Neuronal stem cell (in vitro differentiated cells): ENCODE data around the gene SMYD4.

Experiments used
- DNase-seq: peaks from one replicate; pipeline ENCODE4 v3.0.0-alpha.2; 2013; ENCODE audit warnings: low spot score
- H2AFZ ChIP-seq: one replicate; pipeline ENCODE4 v1.6.1; 2013; ENCODE audit warnings: mild to moderate bottlenecking, low read length, inconsistent platforms
- H2AK5ac ChIP-seq: 2 replicates; pipeline ENCODE4 v1.6.1; 2013; ENCODE audit warnings: low read depth, mild to moderate bottlenecking, inconsistent platforms, low read length, moderate library complexity, mixed read lengths
- H2BK120ac ChIP-seq: 2 replicates; pipeline ENCODE4 v1.6.1; 2013; ENCODE audit warnings: low read depth, mild to moderate bottlenecking, inconsistent platforms, low read length, moderate library complexity, mixed read lengths
- H2BK12ac ChIP-seq: one replicate; pipeline ENCODE4 v1.6.1; 2013; ENCODE audit warnings: low read length, inconsistent platforms
- H2BK15ac ChIP-seq: 2 replicates; pipeline ENCODE4 v1.6.1; 2013; ENCODE audit warnings: mild to moderate bottlenecking, low read length, inconsistent platforms, mixed read lengths
- H2BK5ac ChIP-seq: one replicate; pipeline ENCODE4 v1.6.1; 2013; ENCODE audit warnings: inconsistent platforms, mild to moderate bottlenecking, low read length, moderate library complexity
- H3K14ac ChIP-seq: one replicate; pipeline ENCODE4 v1.6.1; 2013; ENCODE audit warnings: low read length, inconsistent platforms
- H3K18ac ChIP-seq: 2 replicates; pipeline ENCODE4 v1.6.1; 2013; ENCODE audit warnings: low read length, inconsistent platforms
- H3K23ac ChIP-seq: 2 replicates; pipeline ENCODE4 v1.6.1; 2013; ENCODE audit warnings: low read depth, mild to moderate bottlenecking, mixed read lengths, low read length, inconsistent platforms; ENCODE audit not compliant: poor library complexity
- H3K27ac ChIP-seq: replicated peaks from 3 replicates; pipeline ENCODE4 v1.5.1; 2013; ENCODE audit warnings: low read length, inconsistent platforms
- H3K27me3 ChIP-seq, 3 experiments: 2 replicates each; pipeline ENCODE4 v1.6.1; 2013; ENCODE audit warnings: low read length in 3 of 3, mild to moderate bottlenecking in 2 of 3, inconsistent platforms in 1 of 3, low read depth in 1 of 3, mixed read lengths in 1 of 3, moderate library complexity in 1 of 3; ENCODE audit not compliant: control insufficient read depth in 3 of 3, insufficient read depth in 3 of 3
- H3K36me3 ChIP-seq, 2 donors: replicated peaks in 1 of 2; 2 replicates each; pipeline ENCODE4 v1.6.1; 2013; ENCODE audit warnings: low read length in 2 of 2; ENCODE audit not compliant: control insufficient read depth in 2 of 2, insufficient read depth in 2 of 2
- H3K4ac ChIP-seq: 2 replicates; pipeline ENCODE4 v1.6.1; 2013; ENCODE audit warnings: inconsistent platforms, mild to moderate bottlenecking, low read length, moderate library complexity
- H3K4me1 ChIP-seq, 2 donors: 1 replicate in 1 of 2; 2 replicates in 1 of 2; pipeline ENCODE4 v1.6.1; 2013; ENCODE audit warnings: low read length in 2 of 2, low read depth in 1 of 2; ENCODE audit not compliant: control insufficient read depth in 2 of 2, insufficient read depth in 1 of 2
- H3K4me2 ChIP-seq: one replicate; pipeline ENCODE4 v1.6.1; 2013; ENCODE audit warnings: mild to moderate bottlenecking, low read length, inconsistent platforms; ENCODE audit not compliant: insufficient read depth, poor library complexity, severe bottlenecking
- H3K4me3 ChIP-seq, 2 donors: 2 replicates each; pipeline ENCODE4 v1.5.1; 2013; ENCODE audit warnings: low read length in 2 of 2, mild to moderate bottlenecking in 2 of 2, inconsistent platforms in 1 of 2, moderate library complexity in 1 of 2
- H3K79me1 ChIP-seq: one replicate; pipeline ENCODE4 v1.6.1; 2013; ENCODE audit warnings: low read depth, mild to moderate bottlenecking, inconsistent platforms, low read length, moderate library complexity
- H3K9ac ChIP-seq: one replicate; pipeline ENCODE4 v1.6.1; 2013; ENCODE audit warnings: mild to moderate bottlenecking, low read depth, low read length, inconsistent platforms; ENCODE audit not compliant: poor library complexity
- H3K9me3 ChIP-seq, 2 donors: replicated peaks in 1 of 2; 2 replicates each; pipeline versions ENCODE3 to v1.6.1; 2013; ENCODE audit warnings: low read length in 2 of 2, mild to moderate bottlenecking in 2 of 2, inconsistent platforms in 1 of 2, low read depth in 1 of 2, mixed read lengths in 1 of 2, moderate library complexity in 1 of 2; ENCODE audit not compliant: control insufficient read depth in 2 of 2, insufficient read depth in 1 of 2
- H4K8ac ChIP-seq: one replicate; pipeline ENCODE4 v1.6.1; 2013; ENCODE audit warnings: low read depth, mild to moderate bottlenecking, inconsistent platforms, low read length, moderate library complexity
- H4K91ac ChIP-seq: one replicate; pipeline ENCODE4 v1.6.1; 2013; ENCODE audit warnings: low read length, low read depth, mild to moderate bottlenecking, inconsistent platforms; ENCODE audit not compliant: poor library complexity
- WGBS, 2 donors: extraction: QIAGEN DNeasy Blood & Tissue Kit; methylation state at CpG; one replicate each; pipeline ENCODE4 v1.1.7; 2013; ENCODE audit warnings: missing lambda C conversion rate in 2 of 2, mixed read lengths in 1 of 2; ENCODE audit not compliant: insufficient read length in 2 of 2, insufficient replicate concordance in 1 of 2; ENCODE audit errors: extremely low coverage in 2 of 2; 5-methylcytosine and 5-hydroxymethylcytosine counted together

Gene SMYD4

GRCh38 chr17:1873418-1873817, 43.7 kb upstream of the SMYD4 start:
- DNase-seq: no peak

GRCh38 chr17:1872976-1873375, 43.3 kb upstream of the SMYD4 start:
- Histone ChIP-seq H2AK5ac (no peak overlapping the region), H3K9ac (no peak overlapping the region), H3K79me1 (peaks cover 2% of the 10 kb centered on the region), H3K27me3 (no peaks in the 10 kb centered on the region), H3K4me1 (no peaks in the 10 kb centered on the region), H3K23ac (no peak overlapping the region), H3K18ac (no peak overlapping the region), H3K14ac (no peak overlapping the region), H4K8ac (no peak overlapping the region), H2BK12ac (no peak overlapping the region), H3K4me2 (no peak overlapping the region), H3K4ac (no peak overlapping the region), H2AFZ (no peak overlapping the region), H2BK15ac (no peak overlapping the region), H4K91ac (no peak overlapping the region), H3K4me3 (no peak overlapping the region), H2BK5ac (no peak overlapping the region), H3K27ac (no peak overlapping the region), H3K9me3 (no peaks in the 10 kb centered on the region), H2BK120ac (no peak overlapping the region), H3K36me3 (peaks cover 27 to 97% of the 10 kb centered on the region in 2 donors)
- DNase-seq: no peak
- no CpG with 5 or more reads among the region's 4 CpGs for WGBS, 2 donors

More at GRCh38 chr17:1873418-1873817, 43.7 kb upstream of the SMYD4 start:
- Histone ChIP-seq H3K14ac (no peak overlapping the region), H3K23ac (no peak overlapping the region), H3K9ac (no peak overlapping the region), H3K4me2 (no peak overlapping the region), H3K36me3 (peaks cover 29 to 97% of the 10 kb centered on the region in 2 donors), H3K27ac (no peak overlapping the region), H3K79me1 (peaks cover 2% of the 10 kb centered on the region), H2BK5ac (no peak overlapping the region), H2BK120ac (no peak overlapping the region), H2BK15ac (no peak overlapping the region), H3K4ac (no peak overlapping the region), H3K4me3 (no peak overlapping the region), H3K18ac (no peak overlapping the region), H2AK5ac (no peak overlapping the region), H2BK12ac (no peak overlapping the region), H3K9me3 (no peaks in the 10 kb centered on the region), H4K91ac (no peak overlapping the region), H2AFZ (no peak overlapping the region), H4K8ac (no peak overlapping the region), H3K4me1 (no peaks in the 10 kb centered on the region), H3K27me3 (no peaks in the 10 kb centered on the region)
- no CpG with 5 or more reads among the region's 9 CpGs for WGBS, 2 donors

- no peak overlapping the region for H2AK5ac ChIP-seq
- H2BK12ac ChIP-seq: no peak overlapping the region
- no peak overlapping the region for H2BK120ac ChIP-seq
- H2BK5ac ChIP-seq: no peak overlapping the region
- H2AFZ ChIP-seq: no peak overlapping the region
- H3K36me3 ChIP-seq: peaks cover 26 to 97% of the 10 kb centered on the region in 2 donors
- no peaks in the 10 kb centered on the region for H3K27me3 ChIP-seq
- no peak for DNase-seq
- no peak overlapping the region for H2BK15ac ChIP-seq
- WGBS, 2 donors: no CpG with 5 or more reads among the region's 12 CpGs
- H3K79me1 ChIP-seq: peaks cover 2% of the 10 kb centered on the region
- H3K4ac ChIP-seq: no peak overlapping the region
- no peak overlapping the region for H4K91ac ChIP-seq
- H3K4me2 ChIP-seq: no peak overlapping the region
- H3K9ac ChIP-seq: no peak overlapping the region
- no peak overlapping the region for H3K27ac ChIP-seq
- H3K18ac ChIP-seq: no peak overlapping the region
- no peak overlapping the region for H3K4me3 ChIP-seq
- no peak overlapping the region for H4K8ac ChIP-seq
- no peaks in the 10 kb centered on the region for H3K9me3 ChIP-seq
- no peak overlapping the region for H3K14ac ChIP-seq
- no peaks in the 10 kb centered on the region for H3K4me1 ChIP-seq
- H3K23ac ChIP-seq: no peak overlapping the region
Observed at GRCh38 chr17:1872254-1872653, 42.6 kb upstream of the SMYD4 start.

- Histone ChIP-seq H2BK15ac (no peak overlapping the region), H3K27ac (no peak overlapping the region), H4K8ac (no peak overlapping the region), H3K9me3 (no peaks in the 10 kb centered on the region), H3K4me3 (no peak overlapping the region), H3K36me3 (peaks cover 29 to 97% of the 10 kb centered on the region in 2 donors), H2AK5ac (no peak overlapping the region), H3K4ac (no peak overlapping the region), H3K79me1 (peaks cover 2% of the 10 kb centered on the region), H2AFZ (no peak overlapping the region), H3K14ac (no peak overlapping the region), H2BK12ac (no peak overlapping the region), H3K27me3 (no peaks in the 10 kb centered on the region), H3K23ac (no peak overlapping the region), H3K18ac (no peak overlapping the region), H3K4me2 (no peak overlapping the region), H3K4me1 (no peaks in the 10 kb centered on the region), H3K9ac (no peak overlapping the region), H4K91ac (no peak overlapping the region), H2BK5ac (no peak overlapping the region), H2BK120ac (no peak overlapping the region)
- DNase-seq: no peak
- WGBS, 2 donors: no CpG with 5 or more reads among the region's 5 CpGs
Observed at GRCh38 chr17:1871756-1872155, 42.1 kb upstream of the SMYD4 start.
